Measurements from ENCODE around the gene C12orf43.

Gene C12orf43

DNA sequence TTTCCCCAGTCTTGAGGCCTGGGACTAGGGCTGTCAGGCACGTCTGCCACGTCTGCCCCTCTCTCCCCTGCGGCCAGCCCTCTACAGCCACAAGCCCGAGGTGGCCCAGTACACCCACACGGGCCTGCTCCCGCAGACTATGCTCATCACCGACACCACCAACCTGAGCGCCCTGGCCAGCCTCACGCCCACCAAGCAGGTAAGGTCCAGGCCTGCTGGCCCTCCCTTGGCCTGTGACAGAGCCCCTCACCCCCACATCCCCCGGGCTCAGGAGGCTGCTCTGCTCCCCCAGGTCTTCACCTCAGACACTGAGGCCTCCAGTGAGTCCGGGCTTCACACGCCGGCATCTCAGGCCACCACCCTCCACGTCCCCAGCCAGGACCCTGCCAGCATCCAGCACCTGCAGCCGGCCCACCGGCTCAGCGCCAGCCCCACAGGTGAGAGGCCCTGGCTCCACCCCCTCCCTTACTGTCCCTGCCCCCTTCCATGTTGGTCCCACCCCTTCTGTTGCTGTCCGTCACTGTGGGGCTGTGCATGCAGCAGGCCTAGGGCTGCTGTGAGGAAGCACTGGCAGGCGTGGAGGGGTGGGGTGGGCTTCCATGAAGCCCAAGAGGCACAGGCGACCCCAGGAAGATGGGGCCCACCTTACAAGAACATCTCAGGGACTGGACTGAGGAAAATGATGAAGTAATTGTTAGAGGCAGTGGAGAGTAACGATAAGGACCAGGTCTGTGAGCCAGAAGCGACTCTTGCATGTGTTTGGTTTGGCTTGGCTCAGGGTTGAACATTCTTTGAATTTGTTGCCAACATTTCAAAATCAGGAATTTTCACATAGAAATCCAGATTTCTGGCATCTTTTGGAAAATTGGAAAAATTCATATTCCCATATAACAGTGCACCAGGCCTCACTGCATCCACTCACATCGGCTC, 16.8 kb downstream of the C12orf43 start:
- DNase-seq (ENCODE audit: low spot score), result no peak

DNA sequence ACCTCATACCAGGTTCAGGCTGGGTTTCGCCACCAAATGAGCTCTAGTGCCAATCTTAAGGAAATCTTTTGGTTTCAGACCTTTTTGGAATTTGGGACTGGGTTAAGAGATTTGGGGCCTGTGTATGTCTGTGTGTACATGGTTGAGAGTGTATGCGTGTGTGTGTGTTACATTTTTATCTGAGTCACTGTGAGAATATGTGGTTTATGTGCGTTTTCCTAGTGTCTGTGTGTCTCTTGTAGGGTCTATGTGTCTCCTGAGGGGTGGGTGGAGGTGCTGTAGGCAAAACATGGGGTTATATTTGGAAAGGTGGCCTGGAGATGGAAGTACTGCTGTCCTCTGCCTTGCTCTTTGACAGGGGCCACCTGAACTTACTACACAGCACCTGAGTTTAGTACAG, 17.9 kb downstream of the C12orf43 start:
- DNase-seq (ENCODE audit: low spot score), result no peak

DNA sequence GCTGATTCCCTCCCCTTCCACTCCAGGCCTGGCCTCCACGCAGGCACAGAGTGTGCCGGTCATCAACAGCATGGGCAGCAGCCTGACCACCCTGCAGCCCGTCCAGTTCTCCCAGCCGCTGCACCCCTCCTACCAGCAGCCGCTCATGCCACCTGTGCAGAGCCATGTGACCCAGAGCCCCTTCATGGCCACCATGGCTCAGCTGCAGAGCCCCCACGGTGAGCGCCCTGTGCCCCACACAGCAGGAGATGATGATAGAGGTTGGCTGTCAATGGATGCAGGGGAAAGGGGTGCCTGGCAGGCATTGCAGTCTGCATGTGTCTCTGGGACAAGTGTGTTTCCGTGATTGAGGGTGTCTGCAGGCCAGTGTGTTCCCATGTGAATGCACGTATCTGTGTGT, 18.8 kb downstream of the C12orf43 start:
- DNase-seq (ENCODE audit: low spot score), result no peak

DNA sequence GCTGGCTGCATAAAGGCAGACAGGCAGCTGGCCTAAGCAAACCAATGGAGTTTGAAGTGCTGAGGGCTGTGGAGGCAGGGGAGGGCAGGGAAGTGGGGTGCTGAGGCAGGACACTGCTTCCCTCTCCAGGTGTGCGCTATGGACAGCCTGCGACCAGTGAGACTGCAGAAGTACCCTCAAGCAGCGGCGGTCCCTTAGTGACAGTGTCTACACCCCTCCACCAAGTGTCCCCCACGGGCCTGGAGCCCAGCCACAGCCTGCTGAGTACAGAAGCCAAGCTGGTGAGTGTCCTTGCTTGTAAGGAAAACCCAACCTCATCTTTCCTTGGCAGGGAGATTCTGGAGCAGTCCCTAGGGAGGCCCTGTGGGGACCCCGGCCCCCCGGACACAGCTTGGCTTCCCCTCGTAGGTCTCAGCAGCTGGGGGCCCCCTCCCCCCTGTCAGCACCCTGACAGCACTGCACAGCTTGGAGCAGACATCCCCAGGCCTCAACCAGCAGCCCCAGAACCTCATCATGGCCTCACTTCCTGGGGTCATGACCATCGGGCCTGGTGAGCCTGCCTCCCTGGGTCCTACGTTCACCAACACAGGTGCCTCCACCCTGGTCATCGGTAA, 20.0 kb downstream of the C12orf43 start:
- no peak for DNase-seq (ENCODE audit: low spot score)

DNA sequence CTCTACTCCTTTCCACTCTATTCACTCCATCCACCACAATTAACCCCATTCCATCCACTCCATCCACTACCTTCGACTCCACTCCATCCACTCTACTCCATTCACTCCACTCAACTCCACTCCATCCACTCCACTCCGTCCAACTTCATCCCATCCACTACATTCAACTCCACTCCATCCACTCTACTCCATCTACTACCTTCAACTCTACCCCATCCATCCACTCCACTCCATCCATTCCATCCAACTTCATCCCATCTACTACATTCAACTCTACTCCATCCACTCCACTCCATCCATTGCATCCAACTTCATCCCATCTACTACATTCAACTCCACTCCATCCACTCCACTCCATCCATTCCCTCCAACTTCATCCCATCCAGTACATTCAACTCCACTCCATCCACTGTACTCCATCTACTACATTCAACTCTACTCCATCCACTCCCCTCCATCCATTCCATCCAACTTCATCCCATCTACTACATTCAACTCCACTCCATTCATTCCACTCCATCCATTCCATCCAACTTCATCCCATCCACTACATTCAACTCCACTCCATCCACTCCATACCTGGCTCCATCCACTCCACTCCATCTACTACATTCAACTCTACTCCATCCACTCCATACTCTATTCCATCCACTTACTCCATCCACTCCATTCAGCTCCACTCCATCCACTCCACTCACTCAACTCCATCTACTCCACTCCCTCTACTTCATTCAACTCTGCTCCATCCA, 21.5 kb downstream of the C12orf43 start:
- no peak for DNase-seq (ENCODE audit: low spot score)

DNA sequence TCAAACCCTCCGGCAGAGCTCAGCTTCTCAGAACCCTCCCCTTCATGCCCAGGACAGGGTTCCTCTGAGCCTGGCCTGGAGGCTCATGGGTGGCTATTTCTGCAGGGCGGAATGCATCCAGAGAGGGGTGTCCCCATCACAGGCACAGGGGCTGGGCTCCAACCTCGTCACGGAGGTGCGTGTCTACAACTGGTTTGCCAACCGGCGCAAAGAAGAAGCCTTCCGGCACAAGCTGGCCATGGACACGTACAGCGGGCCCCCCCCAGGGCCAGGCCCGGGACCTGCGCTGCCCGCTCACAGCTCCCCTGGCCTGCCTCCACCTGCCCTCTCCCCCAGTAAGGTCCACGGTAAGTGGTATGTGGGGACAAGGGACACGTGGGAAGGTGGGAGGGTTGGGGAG, 22.2 kb downstream of the C12orf43 start:
- DNase-seq (ENCODE audit: low spot score), result no peak

DNA sequence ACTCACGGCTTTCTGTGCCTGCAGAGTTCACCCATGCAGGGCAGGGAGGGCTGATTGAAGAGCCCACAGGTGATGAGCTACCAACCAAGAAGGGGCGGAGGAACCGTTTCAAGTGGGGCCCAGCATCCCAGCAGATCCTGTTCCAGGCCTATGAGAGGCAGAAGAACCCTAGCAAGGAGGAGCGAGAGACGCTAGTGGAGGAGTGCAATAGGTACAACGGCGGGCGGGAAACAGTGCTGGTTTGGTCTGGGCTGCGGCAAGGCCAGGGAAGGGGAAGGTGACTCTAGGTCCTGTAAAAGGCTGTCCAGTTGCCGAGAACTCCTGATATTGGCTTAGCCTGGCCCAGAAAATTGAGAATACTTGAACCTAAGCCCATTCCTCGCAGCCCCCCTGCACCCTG, 22.8 kb downstream of the C12orf43 start:
- DNase-seq (ENCODE audit: low spot score), result no peak

DNA sequence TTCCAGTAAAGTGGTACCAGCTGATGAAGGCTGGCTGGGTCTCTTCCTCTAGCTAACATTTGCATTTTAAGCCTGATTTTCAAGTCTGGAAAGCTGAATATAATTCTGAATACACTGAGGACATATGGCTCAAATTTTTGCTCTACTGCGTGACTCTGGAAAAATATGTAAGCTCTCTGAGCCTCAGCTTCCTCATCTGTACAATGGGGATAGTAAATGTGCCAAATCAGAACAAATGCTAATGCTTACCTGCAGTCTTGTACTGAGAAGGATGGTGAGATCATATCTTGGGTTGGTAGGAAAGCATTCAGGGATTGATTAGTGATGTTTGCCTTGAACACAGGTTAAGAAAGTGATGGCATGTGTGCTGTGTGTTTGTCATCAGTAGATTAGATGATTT, 23.3 kb downstream of the C12orf43 start:
- DNase-seq (ENCODE audit: low spot score), result no peak

DNA sequence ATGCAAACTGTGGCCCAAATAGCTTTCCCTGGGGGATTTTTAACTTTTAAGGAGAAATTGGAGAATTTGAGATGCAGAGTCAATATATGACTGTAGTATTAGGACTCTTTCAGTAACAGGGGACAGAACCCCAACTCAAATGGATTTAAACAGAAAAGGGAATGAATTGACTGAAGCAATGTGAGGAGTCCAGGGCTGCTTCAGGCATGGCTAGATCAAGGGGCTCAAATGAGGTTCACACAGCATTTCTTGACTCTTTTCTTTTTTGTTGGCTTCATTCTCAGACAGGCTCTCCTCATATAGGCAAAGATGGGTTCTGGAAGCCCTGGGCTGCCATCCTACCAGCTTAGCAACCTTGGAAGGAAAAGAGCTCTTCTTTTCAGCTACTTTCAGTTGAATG, 24.3 kb downstream of the C12orf43 start:
- no peak for DNase-seq (ENCODE audit: low spot score)

DNA sequence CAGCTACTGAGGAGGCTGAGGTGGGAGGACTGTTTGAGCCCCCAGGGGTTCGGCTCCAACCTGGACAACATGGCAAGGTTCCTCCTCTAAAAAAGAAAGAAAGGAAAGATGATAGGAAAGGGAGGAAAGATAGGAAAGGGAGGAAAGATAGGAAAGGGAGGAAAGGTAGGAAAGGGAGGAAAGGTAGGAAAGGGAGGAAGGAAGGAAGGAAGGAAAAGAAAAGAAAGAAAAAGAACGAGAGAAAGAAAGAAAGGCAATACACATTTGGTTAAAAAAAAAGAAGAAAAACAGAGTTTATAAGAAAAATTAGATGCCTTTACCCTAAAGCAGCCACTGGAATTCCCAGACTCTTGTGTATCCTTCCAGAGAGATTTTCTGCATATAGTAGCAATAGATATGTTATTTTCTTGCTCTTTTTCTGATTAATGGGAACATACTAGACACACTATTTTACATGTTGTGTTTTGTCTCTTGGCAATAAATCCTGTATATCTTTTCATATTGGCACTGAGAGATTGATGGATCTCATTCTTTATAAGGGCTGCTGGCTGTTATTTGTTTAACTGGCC, 25.7 kb downstream of the C12orf43 start:
- DNase-seq (ENCODE audit: low spot score), result no peak

DNA sequence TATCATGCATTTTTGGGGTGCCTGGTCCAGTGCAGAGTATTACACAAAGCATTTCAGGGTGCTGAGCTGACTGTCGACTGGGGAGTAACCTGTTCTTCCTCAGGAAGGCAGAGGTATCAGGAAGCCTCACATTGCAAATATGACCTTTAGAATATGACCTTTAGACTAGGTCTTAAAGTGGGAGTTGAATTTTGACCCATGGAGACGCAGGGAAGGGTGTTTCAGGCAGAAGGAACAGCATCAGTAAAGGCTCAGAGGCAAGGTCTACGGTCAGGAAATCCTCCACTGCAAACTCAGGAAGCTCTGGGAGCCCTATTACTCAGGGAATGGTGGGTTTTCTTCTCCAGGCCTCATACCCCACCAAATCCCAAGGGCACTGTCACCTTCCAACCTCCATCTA, 26.6 kb downstream of the C12orf43 start:
- DNase-seq (ENCODE audit: low spot score), result no peak

DNA sequence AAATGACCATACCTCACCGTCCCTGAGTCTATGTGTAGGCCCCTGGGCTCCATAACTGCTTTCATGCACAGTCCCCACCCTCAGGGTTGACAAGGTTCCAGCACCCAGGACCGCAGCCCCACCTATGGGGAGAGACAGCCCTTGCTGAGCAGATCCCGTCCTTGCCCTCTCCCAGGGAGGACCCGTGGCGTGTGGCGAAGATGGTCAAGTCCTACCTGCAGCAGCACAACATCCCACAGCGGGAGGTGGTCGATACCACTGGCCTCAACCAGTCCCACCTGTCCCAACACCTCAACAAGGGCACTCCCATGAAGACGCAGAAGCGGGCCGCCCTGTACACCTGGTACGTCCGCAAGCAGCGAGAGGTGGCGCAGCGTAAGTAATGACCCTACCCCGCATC, 27.6 kb downstream of the C12orf43 start:
- DNase-seq (ENCODE audit: low spot score), result no peak

DNA sequence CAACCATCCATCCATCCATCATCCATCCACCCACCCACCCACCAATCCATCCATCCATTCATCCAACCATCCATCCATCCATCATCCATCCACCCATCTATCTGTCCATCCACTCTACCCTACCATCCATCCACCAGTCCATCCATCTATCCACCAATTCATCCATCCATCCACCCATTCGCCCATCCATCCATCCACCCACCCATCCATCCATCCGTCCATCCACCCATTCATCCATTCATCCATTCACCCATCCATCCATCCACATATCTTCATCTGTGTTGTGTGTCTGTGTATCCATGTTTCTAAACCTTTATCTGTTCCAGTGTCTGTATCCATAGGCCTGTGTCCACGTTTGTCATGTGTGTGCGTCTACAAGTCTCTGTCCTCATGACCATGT, 28.1 kb downstream of the C12orf43 start:
- no peak for DNase-seq (ENCODE audit: low spot score)

DNA sequence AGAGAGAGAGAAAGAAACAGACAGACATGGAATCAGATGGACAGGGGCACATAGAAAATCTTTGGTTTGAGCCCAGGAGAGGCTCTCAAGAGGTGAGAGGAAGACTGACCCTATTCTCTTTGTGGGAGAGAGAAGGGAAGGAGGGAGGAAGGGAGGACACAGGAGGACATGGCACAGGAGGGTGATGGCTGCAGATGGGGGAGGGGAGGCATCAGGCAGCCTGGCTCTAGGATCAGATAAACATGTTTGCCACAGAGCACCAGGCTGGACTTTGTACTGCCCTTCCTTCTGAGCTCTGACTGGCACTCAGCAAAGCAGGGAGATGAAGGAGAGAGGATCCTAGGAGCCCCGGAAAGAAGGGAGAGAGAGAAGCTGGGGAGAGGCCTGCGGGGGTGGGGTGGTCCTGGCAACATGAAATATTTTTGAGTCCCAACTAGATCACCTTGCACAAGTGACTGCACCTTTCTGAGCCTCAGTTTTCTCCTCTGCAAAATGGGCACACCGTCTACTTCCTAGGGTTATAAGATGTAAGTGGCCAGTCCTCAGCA, 31.9 kb downstream of the C12orf43 start:
- no peak for DNase-seq (ENCODE audit: low spot score)

DNA sequence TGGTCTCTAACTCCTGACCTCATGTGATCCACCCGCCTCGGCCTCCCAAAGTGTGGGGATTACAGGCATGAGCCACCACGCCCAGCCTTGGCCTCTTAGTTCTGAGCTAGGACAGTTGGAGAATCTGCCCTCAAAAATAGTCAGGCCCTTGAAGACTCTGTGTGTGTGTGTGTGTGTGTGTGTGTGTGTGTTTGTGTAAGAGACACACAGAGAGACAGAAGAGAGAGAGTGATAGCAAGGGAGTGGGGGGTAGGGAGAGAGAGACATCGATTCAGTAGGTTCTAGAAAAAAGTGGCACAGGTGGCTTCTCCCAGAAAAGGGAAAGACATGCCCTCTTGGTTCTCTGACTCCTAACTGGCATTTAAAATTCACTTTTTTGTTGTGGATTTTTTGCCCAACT, 32.5 kb downstream of the C12orf43 start:
- DNase-seq (ENCODE audit: low spot score), result no peak

DNA sequence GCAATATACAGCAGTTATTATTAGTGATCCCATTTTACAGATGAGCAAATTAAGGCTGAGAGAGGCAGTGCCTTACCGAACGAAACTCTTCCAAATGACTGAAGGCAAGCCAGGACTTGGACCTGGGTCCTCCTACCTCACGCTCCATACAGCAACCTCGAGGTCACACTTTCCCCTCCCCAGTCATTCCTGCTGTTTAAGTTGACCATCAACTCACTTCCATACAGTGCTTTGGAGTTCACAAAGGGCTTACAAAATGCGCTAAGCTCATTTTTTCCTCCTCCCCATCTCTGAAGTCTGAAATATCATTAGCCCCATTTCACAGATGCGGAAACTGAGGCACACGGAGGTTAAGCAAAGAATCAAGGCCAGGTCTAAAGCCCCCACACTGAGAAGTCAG, 33.6 kb downstream of the C12orf43 start:
- no peak for DNase-seq (ENCODE audit: low spot score)

DNA sequence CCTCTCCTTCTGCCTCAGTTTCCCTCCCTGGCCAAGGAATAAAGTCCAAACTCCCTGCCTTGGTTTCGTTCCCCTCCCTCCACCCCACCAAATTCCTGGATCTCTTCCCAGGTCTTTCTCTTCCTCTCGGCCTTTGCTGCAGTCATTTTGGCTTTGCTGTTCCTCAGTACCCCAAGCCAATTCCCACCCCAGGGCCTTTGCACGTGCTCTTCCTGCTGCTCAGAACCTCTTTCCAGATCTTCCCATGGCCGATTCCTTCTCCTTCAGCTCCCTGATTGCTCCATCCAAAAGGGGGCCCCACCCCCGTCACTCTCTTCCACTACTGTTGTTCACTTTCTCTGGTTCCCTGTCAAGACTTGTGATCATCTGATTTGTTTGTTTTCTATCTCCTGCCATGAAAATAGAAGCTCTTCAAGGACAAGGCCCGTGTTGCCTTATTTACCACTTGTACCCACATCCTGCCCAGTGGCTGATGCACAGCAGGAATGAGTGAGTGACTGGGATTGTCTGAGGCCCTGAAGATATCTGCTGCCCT, 34.8 kb downstream of the C12orf43 start:
- no peak for DNase-seq (ENCODE audit: low spot score)

DNA sequence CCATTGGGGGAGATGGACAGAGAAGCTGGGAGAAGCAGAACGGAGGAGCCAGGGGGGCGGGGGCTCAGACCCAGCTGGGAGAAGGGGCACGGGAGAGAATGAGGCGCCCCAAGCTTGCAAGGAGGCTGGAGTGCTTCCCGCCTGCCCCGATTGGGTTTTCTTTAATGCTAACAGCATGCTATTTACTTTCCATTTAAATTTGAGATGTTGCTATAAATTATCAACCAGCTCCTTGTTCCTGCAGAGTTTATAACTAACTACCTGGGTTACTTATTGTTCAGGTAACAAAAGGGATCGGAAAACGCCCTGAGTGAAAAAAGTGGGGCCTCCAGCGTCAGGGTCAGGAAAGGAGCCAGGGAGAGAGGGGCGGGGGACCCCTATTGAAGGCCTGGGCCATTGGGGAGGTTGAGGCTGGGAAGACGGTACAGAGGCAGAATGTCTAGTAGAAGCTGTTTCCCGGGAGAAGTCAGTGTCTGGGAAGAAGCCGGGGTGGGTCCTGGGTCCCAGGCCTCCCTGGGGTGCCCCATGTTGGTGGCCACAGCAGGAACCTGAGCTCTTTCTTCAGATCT, 35.4 kb downstream of the C12orf43 start:
- no peak for DNase-seq (ENCODE audit: low spot score)

DNA sequence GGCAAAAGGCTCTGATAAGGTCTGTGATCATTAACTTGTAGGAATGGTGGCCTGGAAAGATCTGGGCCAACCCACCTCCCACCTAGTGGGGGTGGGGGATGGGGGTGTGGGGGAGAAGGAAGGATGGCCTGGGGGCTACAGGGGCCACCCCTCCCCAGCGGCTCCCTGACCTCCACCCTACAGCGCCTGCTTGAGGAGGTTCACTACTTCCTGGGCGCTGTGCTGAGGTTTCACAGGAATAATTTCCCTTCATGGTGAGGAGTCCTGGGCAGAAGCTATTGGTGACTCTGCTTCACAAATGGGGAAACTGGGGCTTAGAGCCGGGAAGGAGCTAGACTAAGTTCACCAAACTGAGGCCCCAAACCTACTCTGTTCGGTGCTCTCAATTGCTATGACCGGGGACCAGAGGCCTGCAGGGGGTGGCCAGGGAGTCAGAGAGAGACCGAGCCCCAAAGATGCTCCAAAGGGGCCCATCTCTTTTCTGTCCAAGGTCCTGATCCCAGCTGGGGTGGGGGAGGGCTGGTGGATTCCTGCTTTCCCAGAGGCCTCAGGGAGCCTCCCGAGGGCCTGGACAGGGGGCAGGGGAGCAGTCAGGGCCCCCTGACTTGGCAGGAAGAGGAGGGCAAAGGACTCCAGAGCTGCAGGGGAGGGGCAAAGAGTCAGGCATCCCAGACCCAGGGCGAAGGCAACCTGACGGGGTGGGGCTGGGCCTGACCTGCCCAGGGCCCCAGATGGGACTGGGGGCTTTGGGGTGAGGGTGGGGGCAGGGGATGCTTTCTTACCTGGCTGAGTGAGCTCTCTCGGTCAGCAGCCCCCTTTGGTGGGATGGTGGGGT, 36.2 kb downstream of the C12orf43 start:
- DNase-seq (ENCODE audit: low spot score), result no peak

DNA sequence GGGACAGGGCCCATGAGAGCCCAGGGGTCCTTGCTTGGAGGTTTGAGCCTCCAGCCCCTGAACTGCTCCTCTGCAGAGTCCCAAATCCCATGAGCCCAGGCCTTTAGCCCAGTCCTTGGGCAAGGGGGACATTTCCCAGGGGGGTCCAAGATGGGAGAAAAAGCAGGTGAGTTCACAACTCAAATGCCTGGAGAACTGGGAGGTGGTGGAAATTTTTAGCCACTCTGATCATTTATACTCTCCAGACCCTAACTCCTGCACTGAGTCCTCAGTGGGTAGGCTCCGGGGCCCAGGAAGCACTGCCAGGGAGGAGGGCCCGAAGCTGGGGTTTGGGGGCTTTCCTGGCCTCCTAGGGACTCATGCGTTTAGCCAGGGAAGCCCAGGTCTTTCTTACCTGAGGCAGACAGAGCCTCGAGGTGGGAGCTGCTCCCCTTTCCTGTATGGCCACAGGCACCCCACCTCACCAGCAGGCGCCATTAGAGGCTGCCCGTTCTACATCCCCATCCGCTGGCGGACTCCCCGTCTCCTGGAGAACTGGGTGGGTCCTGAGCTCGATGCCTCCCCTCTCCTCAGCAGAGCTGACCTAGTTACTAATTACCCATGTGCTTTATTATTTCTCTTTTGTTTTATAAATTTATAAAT, 36.9 kb downstream of the C12orf43 start:
- DNase-seq (ENCODE audit: low spot score), result no peak

Measured in putamen (tissue), 1 donor.